K562 (cell line): ENCODE data around the gene LSM4. TPM values are rescaled to one million over a fixed set of nuclear protein-coding genes. Genes with fewer than 3 reads are reported as not detected.

Experiments
- AFF4 ChIP-seq: sonication (generic); formaldehyde crosslinking; IDR thresholded peaks from 2 replicates; pipeline ENCODE4 v1.8.0; 2023; ENCODE audit warnings: mild to moderate bottlenecking, missing genetic modification reagents
- BRCA1 ChIP-seq, 2 experiments: fragments of 450-650 bp in 1 of 2; sonication (generic) in 1 of 2; formaldehyde crosslinking in 1 of 2; IDR thresholded peaks; 2 replicates each; pipeline versions ENCODE4 v1.5.0 to v1.6.1; 2017 to 2020; ENCODE audit warnings: mild to moderate bottlenecking in 1 of 2, missing genetic modification reagents in 1 of 2
- CAMTA2 ChIP-seq: fragments of 250-450 bp; sonication (Bioruptor Pico); conservative IDR thresholded peaks from 2 replicates; pipeline ENCODE4 v1.5.1; 2022
- CEBPG ChIP-seq, 3 experiments: fragments of 200-800 bp in 1 of 3; sonication (Bioruptor generic) in 1 of 3; sonication (generic) in 1 of 3; formaldehyde crosslinking in 1 of 3; IDR thresholded peaks in 2 of 3; conservative IDR thresholded peaks in 1 of 3; 2 replicates each; pipeline versions ENCODE4 v1.6.1 to v1.8.0; 2016 to 2022; ENCODE audit warnings: missing compliant biosample characterization in 2 of 3, missing genetic modification characterization in 2 of 3, mild to moderate bottlenecking in 1 of 3, missing genetic modification reagents in 1 of 3
- HNRNPK ChIP-seq: fragments of 200-400 bp; formaldehyde crosslinking; IDR thresholded peaks from one replicate; pipeline ENCODE4 v1.6.1; 2018; ENCODE audit warnings: mild to moderate bottlenecking, low read depth, low read length; ENCODE audit not compliant: poor library complexity, severe bottlenecking
- JUN ChIP-seq, 2 experiments: sonication (generic) in 1 of 2; formaldehyde crosslinking in 1 of 2; IDR thresholded peaks; 2 replicates each; pipeline versions ENCODE4 v1.6.1 to v1.8.0; 2012 to 2022; ENCODE audit warnings: borderline replicate concordance in 2 of 2, mild to moderate bottlenecking in 2 of 2, improper control_type of control experiment in 1 of 2, low read depth in 1 of 2, low read length in 1 of 2, missing genetic modification reagents in 1 of 2
- KDM1A ChIP-seq, 2 experiments: fragments of 450-650 bp; IDR thresholded peaks; 2 replicates each; pipeline ENCODE4 v1.6.1; 2016; ENCODE audit warnings: mild to moderate bottlenecking in 2 of 2
- KDM4B ChIP-seq, 2 experiments: fragments of 450-650 bp in 1 of 2; sonication (generic) in 1 of 2; IDR thresholded peaks; 2 replicates each; pipeline ENCODE4 v1.6.1; 2016 to 2017; ENCODE audit warnings: borderline replicate concordance in 2 of 2, antibody characterized with exemption in 1 of 2, low read depth in 1 of 2, mild to moderate bottlenecking in 1 of 2
- MAX ChIP-seq: sonication (generic); formaldehyde crosslinking; IDR thresholded peaks from 2 replicates; pipeline ENCODE4 v1.9.0; 2022; ENCODE audit warnings: mild to moderate bottlenecking, missing genetic modification reagents
- MECOM ChIP-seq: fragments of 250-450 bp; sonication (Bioruptor Pico); IDR thresholded peaks from 2 replicates; pipeline ENCODE4 v1.8.0; 2022; ENCODE audit warnings: inconsistent platforms
- MTA3 ChIP-seq: fragments of 450-650 bp; formaldehyde crosslinking; IDR thresholded peaks from 2 replicates; pipeline ENCODE4 v1.6.1; 2017; ENCODE audit warnings: mild to moderate bottlenecking, borderline replicate concordance
- PRMT5 ChIP-seq: sonication (generic); formaldehyde crosslinking; IDR thresholded peaks from 2 replicates; pipeline ENCODE4 v1.5.0; 2020; ENCODE audit warnings: missing genetic modification reagents
- RB1 ChIP-seq: fragments of 450-650 bp; IDR thresholded peaks from 2 replicates; pipeline ENCODE4 v1.6.1; 2017; ENCODE audit warnings: low read depth, mild to moderate bottlenecking
- SMARCA5 ChIP-seq: fragments of 450-650 bp; IDR thresholded peaks from 2 replicates; pipeline ENCODE4 v1.6.1; 2016
- ZC3H4 ChIP-seq: sonication (generic); formaldehyde crosslinking; IDR thresholded peaks from 2 replicates; pipeline ENCODE4 v1.9.0; 2021; ENCODE audit warnings: missing genetic modification reagents, borderline replicate concordance
- ZFP36 ChIP-seq: fragments of 150-350 bp; IDR thresholded peaks from 2 replicates; pipeline ENCODE4 v1.6.1; 2018; ENCODE audit warnings: low read length, low read depth; ENCODE audit not compliant: partially characterized antibody
- ZHX1 ChIP-seq: fragments of 150-350 bp; conservative IDR thresholded peaks from 2 replicates; pipeline ENCODE4 v1.6.1; 2014; ENCODE audit warnings: low read length
- ZNF124 ChIP-seq: sonication (generic); formaldehyde crosslinking; IDR thresholded peaks from 2 replicates; pipeline ENCODE4 v1.8.1; 2022; ENCODE audit warnings: missing genetic modification reagents
- ZNF212 ChIP-seq: fragments of 450-650 bp; formaldehyde crosslinking; IDR thresholded peaks from 2 replicates; pipeline ENCODE4 v1.4.0; 2020; ENCODE audit warnings: mild to moderate bottlenecking
- ZNF668 ChIP-seq: fragments of 250-450 bp; sonication (Bioruptor Pico); IDR thresholded peaks from 2 replicates; pipeline ENCODE4 v1.8.0; 2022; ENCODE audit warnings: mild to moderate bottlenecking, inconsistent platforms
- polyA plus RNA-seq, 8 experiments: library from polyadenylated mRNA; depleted of rRNA in 4 of 8; stranded (reverse) in 5 of 8; unstranded in 3 of 8; fragments of >200 nt; fragmentation: Nextera tagmentation in 2 of 8; fragmentation: Illumina TruSeq in 1 of 8; extraction: Ambion mirVana in 2 of 8; extraction: Trizol in 1 of 8; gene quantifications; 2 replicates each; pipeline versions ENCODE4 v1.2.1 to v1.2.3, GENCODE V29; 2011 to 2014; ENCODE audit warnings: inconsistent platforms in 1 of 8, missing spikeins in 1 of 8
- total RNA-seq, 7 experiments: library from RNA; depleted of rRNA in 6 of 7; stranded (reverse); fragments of >200 nt in 6 of 7; fragmentation: Illumina TruSeq in 2 of 7; extraction: Trizol in 2 of 7; gene quantifications; 2 replicates each; pipeline versions ENCODE4 v1.2.1 to v1.2.3, GENCODE V29; 2011 to 2021; ENCODE audit warnings: low replicate concordance in 1 of 7

LSM4 gene
- total and polyA plus RNA-seq, 9 of the 15 experiments (the other 6 are each of a cell fraction or from before 2014, with no cell fraction given): 11.9 to 763 (median 202) TPM

- no peak for TF ChIP-seq HNRNPK
- 0 out of 2 replicates have a peak, but pooled peaks have one; percentile 59 for TF ChIP-seq ZC3H4 (CRISPR knock-in tag)
- no peak for TF ChIP-seq BRCA1 (IDR thresholded peaks at IDR 0.05)
- no peak for TF ChIP-seq BRCA1 (CRISPR knock-in tag; IDR thresholded peaks at IDR 0.05)
- no peak; the same call in 1 of the 2 replicates for TF ChIP-seq ZNF668 (CRISPR knock-in tag)
- peak; percentile 98 for TF ChIP-seq RB1
- TF ChIP-seq AFF4 (CRISPR knock-in tag): no peak
- TF ChIP-seq ZNF212 (CRISPR knock-in tag): no peak
- no peak for TF ChIP-seq ZHX1
- no peak for TF ChIP-seq ZFP36
- no peak for TF ChIP-seq SMARCA5
- TF ChIP-seq MTA3: peak; percentile 70; the same call in 1 of the 2 replicates
- TF ChIP-seq KDM1A (IDR thresholded peaks at IDR 0.05): no peak
- no peak for TF ChIP-seq PRMT5 (CRISPR knock-in tag)
- no peak for TF ChIP-seq ZNF124 (CRISPR knock-in tag)
- TF ChIP-seq JUN (IDR thresholded peaks at IDR 0.05; ENCODE audit: borderline replicate concordance, low read depth, low read length): peak; percentile 33; the same call in 1 of the 2 replicates
- TF ChIP-seq JUN (CRISPR knock-in tag; IDR thresholded peaks at IDR 0.05; ENCODE audit: borderline replicate concordance): no peak
- TF ChIP-seq MECOM (CRISPR knock-in tag): no peak
- no peak for TF ChIP-seq KDM4B (IDR thresholded peaks at IDR 0.05; ENCODE audit: borderline replicate concordance in 2 of 2, low read depth in 1 of 2)
- TF ChIP-seq CAMTA2 (CRISPR knock-in tag): peak; percentile 72; the same call in 1 of the 2 replicates
- TF ChIP-seq CEBPG (CRISPR knock-in tag; IDR thresholded peaks at IDR 0.05): no peak
- no peak for TF ChIP-seq CEBPG (tag; conservative IDR thresholded peaks at IDR 0.05 in 1 of 2, IDR thresholded peaks at IDR 0.05 in 1 of 2)
- TF ChIP-seq MAX (CRISPR knock-in tag): peak; percentile 80
Measured at GRCh38 chr19:18322759-18323460, at the start of gene LSM4 (continued).
